ENCODE data around the gene PDE4D.

PDE4D gene

GRCh38 chr5:59174248-59174844 lies 719.2 kb downstream of the PDE4D start:
- Histone ChIP-seq H3K27me3 (no peaks in the 10 kb centered on the region), H3K27ac (no peak overlapping the region), H3K9me3 (no peaks in the 10 kb centered on the region), H3K36me3 (no peaks in the 10 kb centered on the region), H3K4me1 (peaks cover 0 to 10% (median 0%) of the 10 kb centered on the region in 4 donors), H3K4me3 (no peak overlapping the region)
- intact Hi-C loops (cut with DNase I; ENCODE audit: low total_unique reads): no loop called here
- DNase-seq: no peak
- TF ChIP-seq CTCF (IDR thresholded peaks at IDR 0.05): peak; percentile 68 to 75

GRCh38 chr5:59173578-59173977 lies 719.9 kb downstream of the PDE4D start:
- intact Hi-C loops (cut with DNase I; ENCODE audit: low total_unique reads): no loop called here
- Histone ChIP-seq H3K4me1 (peaks cover 0 to 18% (median 2%) of the 10 kb centered on the region in 4 donors), H3K4me3 (no peak overlapping the region), H3K36me3 (no peaks in the 10 kb centered on the region), H3K27ac (peak overlapping the region in 1 of 2 donors; percentile 10), H3K27me3 (no peaks in the 10 kb centered on the region), H3K9me3 (no peaks in the 10 kb centered on the region)
- TF ChIP-seq CTCF (IDR thresholded peaks at IDR 0.05): no peak
- DNase-seq: no peak

- Histone ChIP-seq H3K27ac (no peak overlapping the region), H3K9me3 (no peaks in the 10 kb centered on the region), H3K4me3 (no peak overlapping the region), H3K27me3 (no peaks in the 10 kb centered on the region), H3K4me1 (peaks cover 0 to 30% (median 2%) of the 10 kb centered on the region in 4 donors), H3K36me3 (no peaks in the 10 kb centered on the region)
- no peak for DNase-seq
- TF ChIP-seq CTCF (IDR thresholded peaks at IDR 0.05): no peak
- intact Hi-C loops (cut with DNase I; ENCODE audit: low total_unique reads): no loop called here
Measured at GRCh38 chr5:59171131-59171530, 722.4 kb downstream of the PDE4D start.

- peaks cover 0 to 30% (median 2%) of the 10 kb centered on the region in 4 donors for H3K4me1 ChIP-seq
- no peaks in the 10 kb centered on the region for H3K36me3 ChIP-seq
- DNase-seq: no peak
- H3K27ac ChIP-seq: no peak overlapping the region
- H3K4me3 ChIP-seq: no peak overlapping the region
- TF ChIP-seq CTCF (IDR thresholded peaks at IDR 0.05): no peak
- H3K27me3 ChIP-seq: no peaks in the 10 kb centered on the region
- H3K9me3 ChIP-seq: no peaks in the 10 kb centered on the region
- intact Hi-C loops (cut with DNase I; ENCODE audit: low total_unique reads): loop anchor here (10.0 kb wide), 1 partner anchor 135 kb away; no protein-coding TSS in a partner anchor
Measured at GRCh38 chr5:59169768-59170150, 723.8 kb downstream of the PDE4D start.

- Histone ChIP-seq H3K27ac (peak overlapping the region in 1 of 2 donors; percentile 17), H3K36me3 (no peaks in the 10 kb centered on the region), H3K27me3 (no peaks in the 10 kb centered on the region), H3K4me3 (no peak overlapping the region), H3K9me3 (no peaks in the 10 kb centered on the region), H3K4me1 (peaks cover 0 to 35% (median 4%) of the 10 kb centered on the region in 4 donors)
- intact Hi-C loops (cut with DNase I; ENCODE audit: low total_unique reads): loop anchor here (10.0 kb wide), 1 partner anchor 134 kb away; no protein-coding TSS in a partner anchor
- no peak for TF ChIP-seq CTCF (IDR thresholded peaks at IDR 0.05)
- DNase-seq: no peak
Measured at GRCh38 chr5:59169081-59169767, 724.3 kb downstream of the PDE4D start.

Data from tibial artery (tissue), 4 donors.